Glutamatergic neuron (in vitro differentiated cells): ENCODE data around the gene MSLN. TPM values are rescaled to one million over a fixed set of nuclear protein-coding genes. Genes with fewer than 3 reads are reported as not detected.

Experiments used
- DNase-seq: peaks from one replicate; pipeline ENCODE4 v3.0.0; 2022
- H3K27ac Mint-ChIP-seq: one replicate; pipeline ENCODE4 v1.8.0; 2020; ENCODE audit warnings: mild to moderate bottlenecking, mixed read lengths, inconsistent platforms; ENCODE audit not compliant: unreplicated experiment
- H3K27me3 Mint-ChIP-seq: one replicate; pipeline ENCODE4 v1.8.0; 2020; ENCODE audit warnings: mild to moderate bottlenecking, moderate library complexity, mixed read lengths, inconsistent platforms; ENCODE audit not compliant: unreplicated experiment
- H3K36me3 Mint-ChIP-seq: one replicate; pipeline ENCODE4 v1.8.0; 2020; ENCODE audit warnings: mild to moderate bottlenecking, mixed read lengths, inconsistent platforms; ENCODE audit not compliant: unreplicated experiment
- H3K4me1 Mint-ChIP-seq: one replicate; pipeline ENCODE4 v1.8.0; 2020; ENCODE audit warnings: mild to moderate bottlenecking, low read depth, mixed read lengths, inconsistent platforms; ENCODE audit not compliant: unreplicated experiment
- H3K4me3 Mint-ChIP-seq: one replicate; pipeline ENCODE4 v1.8.0; 2020; ENCODE audit warnings: mild to moderate bottlenecking, mixed read lengths, inconsistent platforms; ENCODE audit not compliant: unreplicated experiment
- H3K9me3 Mint-ChIP-seq: one replicate; pipeline ENCODE4 v1.8.0; 2020; ENCODE audit warnings: mild to moderate bottlenecking, moderate library complexity, mixed read lengths, inconsistent platforms; ENCODE audit not compliant: unreplicated experiment
- CTCF ChIP-seq: fragments of 200-600 bp; sonication (generic); IDR thresholded peaks from one replicate; pipeline ENCODE4 v1.5.0; 2021; ENCODE audit not compliant: partially characterized antibody, unreplicated experiment
- total RNA-seq: library from RNA; stranded (reverse); fragmentation: NEBNext Ultra II Directional; extraction: Animal tissue kit (Norgen Biotek cat#: 25700); gene quantifications from one replicate; pipeline ENCODE4 v1.2.1, GENCODE V29; 2021; ENCODE audit not compliant: unreplicated experiment

MSLN gene
- total RNA-seq, 1 donor from 2014 or later, result not detected

- no peak for TF ChIP-seq CTCF
- Mint-ChIP-seq H3K27ac (no peak overlapping the region), H3K4me3 (no peak overlapping the region), H3K36me3 (no peaks in the 10 kb centered on the region), H3K9me3 (no peaks in the 10 kb centered on the region), H3K27me3 (peaks cover 3% of the 10 kb centered on the region), H3K4me1 (peaks cover 2% of the 10 kb centered on the region)
- no peak for DNase-seq
Observed at GRCh38 chr16:802914-803753, 42.6 kb downstream of the MSLN start.

GRCh38 chr16:803754-804080 lies 43.2 kb downstream of the MSLN start:
- no peak for DNase-seq
- TF ChIP-seq CTCF, result no peak
- H3K27ac Mint-ChIP-seq, result no peak overlapping the region
- H3K36me3 Mint-ChIP-seq, result no peaks in the 10 kb centered on the region
- H3K9me3 Mint-ChIP-seq, result no peaks in the 10 kb centered on the region
- peaks cover 7% of the 10 kb centered on the region for H3K4me1 Mint-ChIP-seq
- no peak overlapping the region for H3K4me3 Mint-ChIP-seq
- H3K27me3 Mint-ChIP-seq, result peaks cover 5% of the 10 kb centered on the region

- H3K9me3 Mint-ChIP-seq, result no peaks in the 10 kb centered on the region
- H3K27ac Mint-ChIP-seq, result peak overlapping the region; percentile 36
- no peaks in the 10 kb centered on the region for H3K36me3 Mint-ChIP-seq
- TF ChIP-seq CTCF, result no peak
- H3K4me3 Mint-ChIP-seq, result no peak overlapping the region
- no peak for DNase-seq
- H3K27me3 Mint-ChIP-seq, result peaks cover 6% of the 10 kb centered on the region
- peaks cover 7% of the 10 kb centered on the region for H3K4me1 Mint-ChIP-seq
Observed at GRCh38 chr16:804193-805048, 43.9 kb downstream of the MSLN start.

GRCh38 chr16:805474-805873 lies 44.9 kb downstream of the MSLN start:
- Mint-ChIP-seq H3K4me3 (no peak overlapping the region), H3K36me3 (no peaks in the 10 kb centered on the region), H3K27me3 (peaks cover 7% of the 10 kb centered on the region), H3K27ac (no peak overlapping the region), H3K9me3 (no peaks in the 10 kb centered on the region), H3K4me1 (peaks cover 7% of the 10 kb centered on the region)
- no peak for DNase-seq
- TF ChIP-seq CTCF, result no peak
